CD4-positive, alpha-beta memory T cell (primary cell): ENCODE data around the gene DACH1. TPM values are rescaled to one million over a fixed set of nuclear protein-coding genes. Genes with fewer than 3 reads are reported as not detected.
"Not testable (repeated sequence)": the region's sequence is repeated elsewhere in the genome, so short reads cannot be mapped to it uniquely, and the experiment has no call there.

ENCODE experiments used
- CTCF ChIA-PET: fragments of 350-600 bp; sonication (Branson Sonifier 250); formaldehyde crosslinking; loops from one replicate; lab custom pipeline; 2021; ENCODE audit warnings: inconsistent platforms; ENCODE audit not compliant: partially characterized antibody; lab: Charles Lee
- POLR2A ChIA-PET: fragments of 350-600 bp; sonication (Branson Sonifier 250); formaldehyde crosslinking; loops from one replicate; lab custom pipeline; 2021; ENCODE audit not compliant: partially characterized antibody; lab: Charles Lee
- DNase-seq, 5 donors: peaks; one replicate each; pipeline versions ENCODE4 v3.0.0 to v3.0.0-alpha.2; 2020 to 2022; ENCODE audit warnings: mixed read lengths in 1 of 5
- H3K27ac ChIP-seq: one replicate; pipeline ENCODE4 v1.7.0; 2013; ENCODE audit warnings: low read depth, low read length
- H3K27me3 ChIP-seq: 2 replicates; pipeline ENCODE4 v1.7.0; 2013; ENCODE audit warnings: mild to moderate bottlenecking, low read length, moderate library complexity; ENCODE audit not compliant: insufficient read depth
- H3K36me3 ChIP-seq: 2 replicates; pipeline ENCODE4 v1.7.0; 2013; ENCODE audit warnings: mild to moderate bottlenecking, low read length, moderate library complexity; ENCODE audit not compliant: insufficient read depth
- H3K4me1 ChIP-seq: 2 replicates; pipeline ENCODE4 v1.7.0; 2013; ENCODE audit warnings: mild to moderate bottlenecking, low read length, moderate library complexity; ENCODE audit not compliant: insufficient read depth
- H3K4me3 ChIP-seq, 2 donors: one replicate each; pipeline ENCODE4 v1.7.0; 2013; ENCODE audit warnings: low read length in 2 of 2, mild to moderate bottlenecking in 1 of 2
- H3K9me3 ChIP-seq, 2 donors: one replicate each; pipeline ENCODE4 v1.7.0; 2013; ENCODE audit warnings: low read length in 2 of 2, control low read depth in 1 of 2; ENCODE audit not compliant: control insufficient read depth in 1 of 2
- H3K27ac Mint-ChIP-seq, 7 donors: one replicate each; pipeline ENCODE4 v1.8.0; 2020 to 2021; ENCODE audit warnings: mixed read lengths in 7 of 7, mild to moderate bottlenecking in 6 of 7, inconsistent platforms in 3 of 7, moderate library complexity in 3 of 7
- H3K27me3 Mint-ChIP-seq, 2 donors: one replicate each; pipeline ENCODE4 v1.8.0; 2020 to 2021; ENCODE audit warnings: mixed read lengths in 2 of 2
- H3K36me3 Mint-ChIP-seq, 2 donors: one replicate each; pipeline ENCODE4 v1.8.0; 2020 to 2021; ENCODE audit warnings: mixed read lengths in 2 of 2, inconsistent platforms in 1 of 2, mild to moderate bottlenecking in 1 of 2
- H3K4me1 Mint-ChIP-seq, 4 donors: one replicate each; pipeline ENCODE4 v1.8.0; 2020 to 2021; ENCODE audit warnings: mixed read lengths in 4 of 4, mild to moderate bottlenecking in 1 of 4
- H3K4me3 Mint-ChIP-seq, 8 donors: one replicate each; pipeline ENCODE4 v1.8.0; 2020 to 2021; ENCODE audit warnings: mixed read lengths in 8 of 8, mild to moderate bottlenecking in 7 of 8, moderate library complexity in 6 of 8, inconsistent platforms in 3 of 8
- H3K9me3 Mint-ChIP-seq, 8 donors: one replicate each; pipeline ENCODE4 v1.8.0; 2020 to 2021; ENCODE audit warnings: mixed read lengths in 8 of 8, mild to moderate bottlenecking in 5 of 8, inconsistent platforms in 3 of 8, moderate library complexity in 1 of 8
- intact Hi-C: fragments of 100-400 bp; cut with micrococcal nuclease; formaldehyde crosslinking; loops from one replicate; pipeline ENCODE4 v1.15.1; 2023
- polyA plus RNA-seq, 2 donors: library from polyadenylated mRNA; unstranded; fragments of 300-500 nt; fragmentation: Illumina TruSeq; gene quantifications; one replicate each; pipeline ENCODE4 v1.2.3, GENCODE V29; 2021
- total RNA-seq, 2 experiments: library from RNA; stranded (reverse); gene quantifications; one replicate each; pipeline ENCODE4 v1.2.3, GENCODE V29; 2021

The DACH1 gene
- total RNA-seq = not detected
- polyA plus RNA-seq = not detected

- Mint-ChIP-seq H3K9me3 (peaks cover 0 to 12% (median 5%) of the 10 kb centered on the region in 8 donors), H3K4me1 (peaks cover 8 to 20% (median 13%) of the 10 kb centered on the region in 4 donors), H3K27me3 (peaks cover 25 to 29% of the 10 kb centered on the region in 2 donors), H3K4me3 (peak within 1 kb of the TSS; percentile 51 to 79 (median 64)), H3K36me3 (no peaks in the 10 kb centered on the region), H3K27ac (no peak within 1 kb of the TSS)
- DNase-seq = peak in 1 of 5 donors; percentile 2
- intact Hi-C loops = no loop called here
- no peak within 1 kb of the TSS for H3K4me3 ChIP-seq
- H3K4me1 ChIP-seq = no peaks in the 10 kb centered on the region
- no peaks in the 10 kb centered on the region for H3K36me3 ChIP-seq
- ChIA-PET CTCF (no interaction called here), POLR2A (no interaction called here)
- H3K27ac ChIP-seq = no peak within 1 kb of the TSS
- peaks cover 13% of the 10 kb centered on the region for H3K27me3 ChIP-seq
- H3K9me3 ChIP-seq = no peaks in the 10 kb centered on the region
Measured at GRCh38 chr13:71867131-71867814, at the start of gene DACH1. TSS of gene DACH1 (minus strand) at chr13:71867204.

GRCh38 chr13:71913717-71914116 lies 46.7 kb upstream of the DACH1 start:
- Histone ChIP-seq H3K9me3 (no peaks in the 10 kb centered on the region), H3K4me3 (no peak overlapping the region), H3K27ac (no peak overlapping the region), H3K36me3 (no peaks in the 10 kb centered on the region), H3K27me3 (no peaks in the 10 kb centered on the region), H3K4me1 (no peaks in the 10 kb centered on the region)
- Mint-ChIP-seq H3K4me3 (no peak overlapping the region), H3K27ac (no peak overlapping the region), H3K27me3 (no peaks in the 10 kb centered on the region), H3K9me3 (peaks cover 0 to 1% (median 0%) of the 10 kb centered on the region in 8 donors), H3K4me1 (no peaks in the 10 kb centered on the region), H3K36me3 (no peaks in the 10 kb centered on the region)
- CTCF ChIA-PET = no interaction called here
- POLR2A ChIA-PET = no interaction called here
- DNase-seq = no peak
- intact Hi-C loops = no loop called here

GRCh38 chr13:71912524-71912923 lies 45.5 kb upstream of the DACH1 start:
- no peak overlapping the region for H3K4me3 ChIP-seq
- no peaks in the 10 kb centered on the region for H3K9me3 ChIP-seq
- H3K36me3 ChIP-seq = no peaks in the 10 kb centered on the region
- CTCF ChIA-PET = no interaction called here
- H3K27ac ChIP-seq = no peak overlapping the region
- Mint-ChIP-seq H3K27ac (no peak overlapping the region), H3K4me1 (no peaks in the 10 kb centered on the region), H3K27me3 (no peaks in the 10 kb centered on the region), H3K36me3 (no peaks in the 10 kb centered on the region), H3K4me3 (no peak overlapping the region), H3K9me3 (no peaks in the 10 kb centered on the region)
- intact Hi-C loops = no loop called here
- POLR2A ChIA-PET = no interaction called here
- no peak for DNase-seq
- no peaks in the 10 kb centered on the region for H3K27me3 ChIP-seq
- H3K4me1 ChIP-seq = no peaks in the 10 kb centered on the region

GRCh38 chr13:71906448-71906847 lies 39.4 kb upstream of the DACH1 start:
- POLR2A ChIA-PET = no interaction called here
- Mint-ChIP-seq H3K4me3 (no peak overlapping the region), H3K4me1 (no peaks in the 10 kb centered on the region), H3K27ac (no peak overlapping the region), H3K36me3 (no peaks in the 10 kb centered on the region), H3K27me3 (no peaks in the 10 kb centered on the region), H3K9me3 (peaks cover 0 to 3% (median 0%) of the 10 kb centered on the region in 8 donors)
- intact Hi-C loops = no loop called here
- DNase-seq = no peak
- H3K4me3 ChIP-seq = no peak overlapping the region
- CTCF ChIA-PET = no interaction called here
- no peak overlapping the region for H3K27ac ChIP-seq
- no peaks in the 10 kb centered on the region for H3K9me3 ChIP-seq
- H3K36me3 ChIP-seq = no peaks in the 10 kb centered on the region
- no peaks in the 10 kb centered on the region for H3K4me1 ChIP-seq
- H3K27me3 ChIP-seq = no peaks in the 10 kb centered on the region

GRCh38 chr13:71902676-71903075 lies 35.7 kb upstream of the DACH1 start:
- POLR2A ChIA-PET = no interaction called here
- H3K36me3 Mint-ChIP-seq = no peaks in the 10 kb centered on the region
- peaks cover 0 to 5% (median 0%) of the 10 kb centered on the region in 8 donors for H3K9me3 Mint-ChIP-seq
- CTCF ChIA-PET = no interaction called here
- DNase-seq = no peak
- no peaks in the 10 kb centered on the region for H3K36me3 ChIP-seq
- no peaks in the 10 kb centered on the region for H3K27me3 Mint-ChIP-seq
- H3K4me1 ChIP-seq = no peaks in the 10 kb centered on the region
- H3K27ac Mint-ChIP-seq = no peak overlapping the region
- H3K4me3 Mint-ChIP-seq = no peak overlapping the region
- no peaks in the 10 kb centered on the region for H3K4me1 Mint-ChIP-seq
- H3K27ac ChIP-seq = no peak overlapping the region
- intact Hi-C loops = no loop called here
- H3K27me3 ChIP-seq = no peaks in the 10 kb centered on the region
- no peak overlapping the region for H3K4me3 ChIP-seq
- no peaks in the 10 kb centered on the region for H3K9me3 ChIP-seq

DNA sequence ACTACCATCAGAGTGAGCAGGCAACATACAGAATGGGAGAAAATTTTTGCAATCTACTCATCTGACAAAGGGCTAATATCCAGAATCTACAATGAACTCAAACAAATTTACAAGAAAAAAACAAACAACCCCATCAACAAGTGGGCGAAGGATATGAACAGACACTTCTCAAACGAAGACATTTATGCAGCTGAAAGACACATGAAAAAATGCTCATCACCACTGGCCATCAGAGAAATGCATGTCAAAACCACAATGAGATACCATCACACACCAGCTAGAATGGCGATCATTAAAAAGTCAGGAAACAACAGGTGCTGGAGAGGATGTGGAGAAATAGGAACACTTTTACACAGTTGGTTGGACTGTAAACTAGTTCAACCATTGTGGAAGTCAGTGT lies 26.5 kb upstream of the DACH1 start:
- H3K9me3 ChIP-seq, H3K4me1 ChIP-seq, H3K36me3 Mint-ChIP-seq, DNase-seq, H3K27me3 ChIP-seq, CTCF ChIA-PET, H3K4me3 ChIP-seq, H3K27me3 Mint-ChIP-seq, H3K4me1 Mint-ChIP-seq, H3K27ac ChIP-seq, H3K36me3 ChIP-seq, POLR2A ChIA-PET, H3K27ac Mint-ChIP-seq, intact Hi-C loops, H3K4me3 Mint-ChIP-seq: not testable (repeated sequence)
- H3K9me3 Mint-ChIP-seq = peaks cover 0 to 12% (median 7%) of the 10 kb centered on the region in 8 donors

GRCh38 chr13:71886880-71887279 lies 19.9 kb upstream of the DACH1 start:
- Histone ChIP-seq H3K27me3 (no peaks in the 10 kb centered on the region), H3K4me3 (no peak overlapping the region), H3K27ac (no peak overlapping the region), H3K36me3 (no peaks in the 10 kb centered on the region), H3K4me1 (no peaks in the 10 kb centered on the region), H3K9me3 (no peaks in the 10 kb centered on the region)
- intact Hi-C loops = no loop called here
- Mint-ChIP-seq H3K27ac (no peak overlapping the region), H3K4me1 (no peaks in the 10 kb centered on the region), H3K4me3 (no peak overlapping the region), H3K36me3 (no peaks in the 10 kb centered on the region), H3K27me3 (no peaks in the 10 kb centered on the region), H3K9me3 (peaks cover 0 to 18% (median 4%) of the 10 kb centered on the region in 8 donors)
- DNase-seq = no peak
- ChIA-PET POLR2A (no interaction called here), CTCF (no interaction called here)
